K562 (cell line): ENCODE measurements around the gene KIFC3. TPM values are rescaled to one million over a fixed set of nuclear protein-coding genes. Genes with fewer than 3 reads are reported as not detected.

Experiments
- ATAC-seq: fragments of 200-7000 bp; cut with Tn5 transposase; 3 replicates; pipeline ENCODE4 v1.9.1; 2020; ENCODE audit warnings: moderate library complexity
- BruUV-seq: library from RNA; stranded (reverse); fragments of 400-500 nt; replicated peaks from 2 replicates; lab custom pipeline; 2021; lab: Mats Ljungman, UMichigan
- CTCF ChIA-PET: fragments of 300-600 bp; formaldehyde crosslinking; extraction: SDS; loops from one replicate; lab custom pipeline; 2021; ENCODE audit warnings: low intra/inter-chr PET ratio; lab: Yijun Ruan, JAX
- POLR2A ChIA-PET: fragments of 300-600, 350-650 bp; sonication (Branson Sonifier 250); formaldehyde crosslinking; extraction: SDS; loops from one replicate; lab custom pipeline; 2021; ENCODE audit warnings: antibody characterized with exemption, inconsistent platforms; lab: Yijun Ruan, JAX
- DNase-seq, 4 experiments: peaks; one replicate each; pipeline versions ENCODE4 v3.0.0 to v3.0.0-alpha.2; 2011 to 2018; ENCODE audit warnings: low spot score in 3 of 4, mixed read lengths in 3 of 4; ENCODE audit errors: extremely low read depth in 1 of 4
- FAIRE-seq: peaks from 2 replicates; lab custom pipeline; 2011; peaks lifted over from hg19 to GRCh38; lab: Jason Lieb, UNC
- H2AFZ ChIP-seq: 2 replicates; pipeline ENCODE4 v1.6.0; 2011; ENCODE audit warnings: low read depth, low read length, control low read depth, inconsistent platforms
- H3K27ac ChIP-seq: fragments of 200-600 bp; 3 replicates; pipeline ENCODE4 v1.8.0; 2011; ENCODE audit warnings: low read depth, mild to moderate bottlenecking, control low read depth, inconsistent platforms, low read length, moderate library complexity, mixed read lengths; ENCODE audit errors: extremely low read depth
- H3K27me3 ChIP-seq, 2 experiments: fragments of 300-600 bp in 1 of 2; 2 replicates in 1 of 2; 3 replicates in 1 of 2; pipeline versions ENCODE4 v1.6.0 to v1.8.0; 2011; ENCODE audit warnings: inconsistent platforms in 2 of 2, low read length in 2 of 2, mild to moderate bottlenecking in 1 of 2, mixed read lengths in 1 of 2, moderate library complexity in 1 of 2; ENCODE audit not compliant: control insufficient read depth in 2 of 2, insufficient read depth in 2 of 2
- H3K36me3 ChIP-seq: fragments of 300-600 bp; 3 replicates; pipeline ENCODE4 v1.8.0; 2011; ENCODE audit warnings: mild to moderate bottlenecking, low read length, inconsistent platforms; ENCODE audit not compliant: control insufficient read depth, insufficient read depth
- H3K4me1 ChIP-seq, 2 experiments: fragments of 200-600 bp in 1 of 2; replicated peaks in 1 of 2; 2 replicates in 1 of 2; 3 replicates in 1 of 2; pipeline versions ENCODE4 v1.5.1 to v1.8.0; 2011; ENCODE audit warnings: inconsistent platforms in 2 of 2, low read length in 2 of 2, mild to moderate bottlenecking in 1 of 2, mixed read lengths in 1 of 2, moderate library complexity in 1 of 2; ENCODE audit not compliant: control insufficient read depth in 2 of 2, insufficient read depth in 2 of 2
- H3K4me2 ChIP-seq: 2 replicates; pipeline ENCODE4 v1.6.1; 2011; ENCODE audit warnings: low read length, control low read depth, inconsistent platforms, mixed read lengths; ENCODE audit not compliant: insufficient read depth
- H3K4me3 ChIP-seq: fragments of 200-600 bp; sonication (generic), shearing (Covaris generic); 2 replicates; pipeline ENCODE4 v1.5.1; 2016; ENCODE audit warnings: control low read depth, inconsistent platforms
- H3K79me2 ChIP-seq: fragments of 200-600 bp; 3 replicates; pipeline ENCODE4 v1.8.0; 2011; ENCODE audit warnings: low read length, inconsistent platforms; ENCODE audit not compliant: control insufficient read depth, insufficient read depth
- H3K9ac ChIP-seq, 2 experiments: 2 replicates each; pipeline versions ENCODE4 v1.6.0 to v1.6.1; 2011; ENCODE audit warnings: low read depth in 2 of 2, low read length in 2 of 2, control low read depth in 1 of 2, inconsistent platforms in 1 of 2, mild to moderate bottlenecking in 1 of 2, mixed read lengths in 1 of 2; ENCODE audit not compliant: insufficient read depth in 1 of 2
- H3K9me1 ChIP-seq: one replicate; pipeline ENCODE4 v1.6.0; 2011; ENCODE audit warnings: inconsistent platforms, mild to moderate bottlenecking, low read length, moderate library complexity; ENCODE audit not compliant: control insufficient read depth, insufficient read depth
- H3K9me3 ChIP-seq: replicated peaks from 2 replicates; pipeline ENCODE4 v1.5.1; 2011; ENCODE audit warnings: low read depth, low read length, inconsistent platforms; ENCODE audit not compliant: control insufficient read depth, insufficient read depth
- H4K20me1 ChIP-seq: replicated peaks from 2 replicates; pipeline ENCODE4 v1.6.1; 2011; ENCODE audit warnings: low read length, inconsistent platforms, mixed read lengths; ENCODE audit not compliant: control insufficient read depth, insufficient read depth
- CBX8 ChIP-seq: fragments of 200-600 bp; sonication (generic); IDR thresholded peaks from 2 replicates; pipeline ENCODE4 v1.6.1; 2012; ENCODE audit warnings: borderline replicate concordance, mixed run types, low read depth, mild to moderate bottlenecking, moderate library complexity, mixed read lengths, low read length, control low read depth, inconsistent platforms; ENCODE audit not compliant: poor library complexity, severe bottlenecking; ENCODE audit errors: extremely low read depth
- CREB1 ChIP-seq, 2 experiments: sonication (generic) in 1 of 2; formaldehyde crosslinking in 1 of 2; IDR thresholded peaks; 2 replicates each; pipeline versions ENCODE4 v1.6.1 to v1.8.0; 2012 to 2022; ENCODE audit warnings: inconsistent platforms in 1 of 2, mild to moderate bottlenecking in 1 of 2, missing genetic modification reagents in 1 of 2, moderate library complexity in 1 of 2
- DIDO1 ChIP-seq: fragments of 450-650 bp; IDR thresholded peaks from 2 replicates; pipeline ENCODE4 v1.6.1; 2016; ENCODE audit warnings: low read depth, missing biosample characterization, missing genetic modification characterization
- DNMT1 ChIP-seq: fragments of 450-650 bp; IDR thresholded peaks from 2 replicates; pipeline ENCODE4 v1.6.1; 2016; ENCODE audit warnings: antibody characterized with exemption, mild to moderate bottlenecking
- DPF2 ChIP-seq: fragments of 450-650 bp; IDR thresholded peaks from 2 replicates; pipeline ENCODE4 v1.6.1; 2016
- FOXA1 ChIP-seq: fragments of 450-650 bp; IDR thresholded peaks from 2 replicates; pipeline ENCODE4 v1.6.1; 2016; ENCODE audit warnings: mild to moderate bottlenecking, borderline replicate concordance
- HINFP ChIP-seq: fragments of 450-650 bp; conservative IDR thresholded peaks from 2 replicates; pipeline ENCODE4 v1.6.1; 2016; ENCODE audit warnings: missing genetic modification characterization, low read depth, mild to moderate bottlenecking, control low read depth, missing compliant biosample characterization
- POLR2G ChIP-seq: fragments of 200-400 bp; formaldehyde crosslinking; IDR thresholded peaks from 2 replicates; pipeline ENCODE4 v1.6.1; 2017; ENCODE audit warnings: low read depth, mild to moderate bottlenecking, antibody characterized with exemption, low read length, moderate library complexity
- POLR3A ChIP-seq: IDR thresholded peaks from 2 replicates; pipeline ENCODE4 v1.6.1; 2011; ENCODE audit warnings: borderline replicate concordance, mild to moderate bottlenecking, moderate library complexity; ENCODE audit not compliant: insufficient read length, insufficient read depth; ENCODE audit errors: extremely low read depth
- RHOXF2B ChIP-seq: fragments of 250-450 bp; sonication (Bioruptor Pico); conservative IDR thresholded peaks from 2 replicates; pipeline ENCODE4 v1.5.1; 2021
- ZC3H4 ChIP-seq: sonication (generic); formaldehyde crosslinking; IDR thresholded peaks from 2 replicates; pipeline ENCODE4 v1.9.0; 2021; ENCODE audit warnings: missing genetic modification reagents, borderline replicate concordance
- WGBS: fragments of 100-300 bp; shearing (Covaris generic); methylation state at CpG from one replicate; pipeline ENCODE4 v1.1.6; 2016; ENCODE audit warnings: low coverage, mixed read lengths; ENCODE audit not compliant: insufficient coverage; ENCODE audit errors: missing lambda C conversion rate; 5-methylcytosine and 5-hydroxymethylcytosine counted together
- in situ Hi-C: fragments of 300-500 bp; cut with MboI; formaldehyde crosslinking; loops from 4 replicates; pipeline ENCODE4 v1.15.0; 2018; ENCODE audit warnings: inconsistent platforms, mixed read lengths
- intact Hi-C: fragments of 100-400 bp; cut with micrococcal nuclease; formaldehyde crosslinking; loops from 2 replicates; pipeline ENCODE4 v1.14.2; 2022
- polyA plus RNA-seq, 8 experiments: library from polyadenylated mRNA; depleted of rRNA in 4 of 8; stranded (reverse) in 5 of 8; unstranded in 3 of 8; fragments of >200 nt; fragmentation: Nextera tagmentation in 2 of 8; fragmentation: Illumina TruSeq in 1 of 8; extraction: Ambion mirVana in 2 of 8; extraction: Trizol in 1 of 8; gene quantifications; 2 replicates each; pipeline versions ENCODE4 v1.2.1 to v1.2.3, GENCODE V29; 2011 to 2014; ENCODE audit warnings: inconsistent platforms in 1 of 8, missing spikeins in 1 of 8
- total RNA-seq, 7 experiments: library from RNA; depleted of rRNA in 6 of 7; stranded (reverse); fragments of >200 nt in 6 of 7; fragmentation: Illumina TruSeq in 2 of 7; extraction: Trizol in 2 of 7; gene quantifications; 2 replicates each; pipeline versions ENCODE4 v1.2.1 to v1.2.3, GENCODE V29; 2011 to 2021; ENCODE audit warnings: low replicate concordance in 1 of 7
- TF ChIP-seq, protein P1 (sequence below): IDR thresholded peaks from 3 replicates; pipeline ENCODE4 v1.6.1; 2011; ENCODE audit warnings: borderline replicate concordance, mild to moderate bottlenecking; ENCODE audit not compliant: insufficient read length, insufficient read depth

KIFC3 gene
- total and polyA plus RNA-seq, 9 of the 15 experiments (the other 6 are each of a cell fraction or from before 2014, with no cell fraction given): 0.23 to 105 (median 26.2) TPM

- WGBS: 91% methylated on average over 26 of the region's 26 CpGs
- Histone ChIP-seq H4K20me1 (no peaks in the 10 kb centered on the region), H3K4me3 (no peak overlapping the region), H2AFZ (no peak overlapping the region), H3K27ac (no peak overlapping the region), H3K36me3 (peaks cover 71% of the 10 kb centered on the region), H3K79me2 (no peaks in the 10 kb centered on the region), H3K4me2 (no peak overlapping the region), H3K27me3 (no peaks in the 10 kb centered on the region), H3K4me1 (peaks cover 0 to 7% of the 10 kb centered on the region in 2 experiments; a peak in 2 of 5 replicates), H3K9me3 (no peaks in the 10 kb centered on the region), H3K9me1 (no peaks in the 10 kb centered on the region), H3K9ac (no peak overlapping the region)
- intact Hi-C loops (no loop called here), in situ Hi-C loops (no loop called here)
- FAIRE-seq: no peak
- BruUV-seq: no TSS peak
- no peak for ATAC-seq
- TF ChIP-seq, protein P1, sequence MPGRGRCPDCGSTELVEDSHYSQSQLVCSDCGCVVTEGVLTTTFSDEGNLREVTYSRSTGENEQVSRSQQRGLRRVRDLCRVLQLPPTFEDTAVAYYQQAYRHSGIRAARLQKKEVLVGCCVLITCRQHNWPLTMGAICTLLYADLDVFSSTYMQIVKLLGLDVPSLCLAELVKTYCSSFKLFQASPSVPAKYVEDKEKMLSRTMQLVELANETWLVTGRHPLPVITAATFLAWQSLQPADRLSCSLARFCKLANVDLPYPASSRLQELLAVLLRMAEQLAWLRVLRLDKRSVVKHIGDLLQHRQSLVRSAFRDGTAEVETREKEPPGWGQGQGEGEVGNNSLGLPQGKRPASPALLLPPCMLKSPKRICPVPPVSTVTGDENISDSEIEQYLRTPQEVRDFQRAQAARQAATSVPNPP: no peak
- TF ChIP-seq POLR2G: peak; percentile 44
- ChIA-PET POLR2A (interaction anchor here (0.8 kb wide), 1 partner anchor 13 kb away, joined by 5 read pairs; no protein-coding TSS in a partner anchor), CTCF (no interaction called here)
- DNase-seq: no peak
These were observed 31.0 kb downstream of the KIFC3 start for GRCh38 chr16:57771141-57771785.

DNA sequence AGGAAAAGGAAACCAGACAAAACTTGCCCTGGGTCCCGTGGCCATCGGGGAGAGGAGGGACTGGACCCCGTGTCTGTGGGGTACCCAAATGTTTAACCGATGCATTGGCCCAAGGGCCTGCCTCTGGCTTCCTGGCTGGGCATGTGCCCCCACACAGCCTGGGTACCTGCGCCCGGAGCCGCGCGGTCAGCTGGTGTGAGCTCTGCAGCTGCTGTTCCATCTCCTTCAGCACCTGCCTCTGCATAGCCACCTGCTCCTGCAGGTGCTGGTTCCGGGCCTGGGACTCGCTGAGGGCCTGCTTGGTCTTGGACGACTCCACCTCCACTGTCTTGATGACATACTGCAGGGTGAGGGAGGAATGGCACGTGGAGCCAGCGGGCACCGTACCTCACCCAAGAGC, 31.9 kb downstream of the KIFC3 start:
- ChIA-PET POLR2A (interaction anchor here (0.6 kb wide), 1 partner anchor 64 kb away, joined by 3 read pairs; no protein-coding TSS in a partner anchor), CTCF (no interaction called here)
- no peak for DNase-seq
- peak overlapping the region in 1 of 2 experiments; percentile 38; a peak in 1 of 4 replicates for H3K9ac ChIP-seq
- H3K4me3 ChIP-seq: no peak overlapping the region
- no peak overlapping the region for H3K27ac ChIP-seq
- FAIRE-seq: no peak
- peaks cover 71% of the 10 kb centered on the region for H3K36me3 ChIP-seq
- peaks cover under 1 to 9% of the 10 kb centered on the region in 2 experiments; a peak in 3 of 5 replicates for H3K4me1 ChIP-seq
- BruUV-seq: no TSS peak
- H3K27me3 ChIP-seq: no peaks in the 10 kb centered on the region
- H4K20me1 ChIP-seq: no peaks in the 10 kb centered on the region
- no peak overlapping the region for H3K4me2 ChIP-seq
- H3K9me3 ChIP-seq: no peaks in the 10 kb centered on the region
- H3K79me2 ChIP-seq: no peaks in the 10 kb centered on the region
- no peaks in the 10 kb centered on the region for H3K9me1 ChIP-seq
- no peak overlapping the region for H2AFZ ChIP-seq
- WGBS: 93% methylated on average over 10 of the region's 15 CpGs
- intact Hi-C loops: no loop called here
- ATAC-seq: no peak
- in situ Hi-C loops: no loop called here
- TF ChIP-seq POLR3A (no peak), CBX8 (no peak), DNMT1 (no peak), DIDO1 (tag) (no peak), FOXA1 (no peak), RHOXF2B (CRISPR knock-in tag) (no peak), ZC3H4 (CRISPR knock-in tag) (no peak), HINFP (tag) (no peak), CREB1 (IDR thresholded peaks at IDR 0.05) (no peak), CREB1 (CRISPR knock-in tag; IDR thresholded peaks at IDR 0.05) (no peak), DPF2 (no peak)
